A673 (cell line): ENCODE measurements around the gene RPL36.

Source experiments
- EZH2 ChIP-seq: fragments of 200-600 bp; sonication (generic); IDR thresholded peaks from 2 replicates; pipeline ENCODE4 v1.6.1; 2017; ENCODE audit warnings: borderline replicate concordance, low read depth, mild to moderate bottlenecking, mixed read lengths, antibody characterized with exemption, low read length; ENCODE audit not compliant: poor library complexity, severe bottlenecking
- TF ChIP-seq, protein P1 (sequence below): fragments of 300-800, 200-600 bp; sonication (generic); conservative IDR thresholded peaks from 2 replicates; pipeline ENCODE4 v1.5.1; 2017; ENCODE audit warnings: low read depth, mild to moderate bottlenecking, antibody characterized with exemption, low read length, moderate library complexity, mixed read lengths

DNA sequence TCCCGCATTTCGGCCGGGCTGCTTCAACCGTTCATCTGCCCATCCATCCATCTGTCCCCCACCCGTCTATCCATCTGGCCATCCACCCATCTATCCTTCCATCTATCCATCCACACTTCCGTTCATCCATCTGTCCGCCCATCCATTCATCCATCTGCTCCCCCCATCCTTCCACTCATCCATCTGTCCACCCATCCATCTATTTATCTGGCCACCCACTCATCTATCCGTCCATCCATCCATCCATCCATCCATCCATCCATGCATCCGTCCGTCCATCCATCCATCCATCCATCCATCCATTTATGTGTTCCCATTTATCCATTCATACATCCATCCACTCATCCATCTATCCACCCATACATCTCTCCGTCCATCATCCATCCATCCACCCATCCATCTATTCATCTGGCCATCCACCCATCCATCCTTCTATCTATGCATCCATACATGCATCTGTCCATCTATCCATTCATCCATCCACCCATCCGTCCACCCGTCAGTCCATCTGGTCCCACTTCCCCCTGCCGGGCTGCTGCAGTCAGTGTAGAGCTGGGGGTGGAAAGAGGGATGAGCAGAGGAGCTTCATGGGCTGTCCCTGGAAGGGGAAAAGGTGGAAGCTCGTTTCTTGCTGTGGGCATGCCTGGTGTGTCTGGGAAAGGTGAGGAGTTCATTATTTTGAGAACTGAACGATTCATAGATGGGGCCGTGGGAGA is 8.5 kb upstream of the RPL36 start:
- TF ChIP-seq, protein P1, sequence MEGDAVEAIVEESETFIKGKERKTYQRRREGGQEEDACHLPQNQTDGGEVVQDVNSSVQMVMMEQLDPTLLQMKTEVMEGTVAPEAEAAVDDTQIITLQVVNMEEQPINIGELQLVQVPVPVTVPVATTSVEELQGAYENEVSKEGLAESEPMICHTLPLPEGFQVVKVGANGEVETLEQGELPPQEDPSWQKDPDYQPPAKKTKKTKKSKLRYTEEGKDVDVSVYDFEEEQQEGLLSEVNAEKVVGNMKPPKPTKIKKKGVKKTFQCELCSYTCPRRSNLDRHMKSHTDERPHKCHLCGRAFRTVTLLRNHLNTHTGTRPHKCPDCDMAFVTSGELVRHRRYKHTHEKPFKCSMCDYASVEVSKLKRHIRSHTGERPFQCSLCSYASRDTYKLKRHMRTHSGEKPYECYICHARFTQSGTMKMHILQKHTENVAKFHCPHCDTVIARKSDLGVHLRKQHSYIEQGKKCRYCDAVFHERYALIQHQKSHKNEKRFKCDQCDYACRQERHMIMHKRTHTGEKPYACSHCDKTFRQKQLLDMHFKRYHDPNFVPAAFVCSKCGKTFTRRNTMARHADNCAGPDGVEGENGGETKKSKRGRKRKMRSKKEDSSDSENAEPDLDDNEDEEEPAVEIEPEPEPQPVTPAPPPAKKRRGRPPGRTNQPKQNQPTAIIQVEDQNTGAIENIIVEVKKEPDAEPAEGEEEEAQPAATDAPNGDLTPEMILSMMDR: no peak
- TF ChIP-seq EZH2: no peak
